Progenitor cell of endocrine pancreas (in vitro differentiated cells): Measurements from ENCODE around the gene HIRA. TPM values are rescaled to one million over a fixed set of nuclear protein-coding genes. Genes with fewer than 3 reads are reported as not detected.

Source experiments
- DNase-seq: peaks from one replicate; pipeline ENCODE4 v3.0.0; 2021; ENCODE audit warnings: low spot score; ENCODE audit not compliant: unreplicated experiment
- H3K27ac Mint-ChIP-seq: 2 replicates; pipeline ENCODE4 v1.8.0; 2021; ENCODE audit warnings: mild to moderate bottlenecking, moderate library complexity, mixed read lengths
- H3K27me3 Mint-ChIP-seq: 2 replicates; pipeline ENCODE4 v1.8.0; 2021; ENCODE audit warnings: mixed read lengths
- H3K36me3 Mint-ChIP-seq: 2 replicates; pipeline ENCODE4 v1.8.0; 2022; ENCODE audit warnings: mixed read lengths; ENCODE audit not compliant: insufficient read depth
- H3K4me1 Mint-ChIP-seq: 2 replicates; pipeline ENCODE4 v1.8.0; 2021; ENCODE audit warnings: low read depth, mixed read lengths
- H3K4me3 Mint-ChIP-seq: 2 replicates; pipeline ENCODE4 v1.8.0; 2021; ENCODE audit warnings: low read depth, mild to moderate bottlenecking, moderate library complexity, mixed read lengths
- H3K9me3 Mint-ChIP-seq: 2 replicates; pipeline ENCODE4 v1.8.0; 2021; ENCODE audit warnings: low read depth, mixed read lengths
- total RNA-seq: library from RNA; stranded (reverse); gene quantifications from 2 replicates; pipeline ENCODE4 v1.2.1, GENCODE V29; 2021
- TF ChIP-seq, protein P1 (sequence below): fragments of 200-600 bp; sonication (generic); IDR thresholded peaks from one replicate; pipeline ENCODE4 v1.5.0; 2021; ENCODE audit warnings: antibody characterized with exemption, mild to moderate bottlenecking; ENCODE audit not compliant: unreplicated experiment

Gene HIRA
- total RNA-seq, 1 donor from 2014 or later: 45.3 TPM

- Mint-ChIP-seq H3K9me3 (no peaks in the 10 kb centered on the region), H3K36me3 (peaks cover 17% of the 10 kb centered on the region), H3K27me3 (no peaks in the 10 kb centered on the region), H3K27ac (no peak overlapping the region), H3K4me3 (no peak overlapping the region), H3K4me1 (peaks cover 2% of the 10 kb centered on the region)
- no peak for DNase-seq
- TF ChIP-seq, protein P1, sequence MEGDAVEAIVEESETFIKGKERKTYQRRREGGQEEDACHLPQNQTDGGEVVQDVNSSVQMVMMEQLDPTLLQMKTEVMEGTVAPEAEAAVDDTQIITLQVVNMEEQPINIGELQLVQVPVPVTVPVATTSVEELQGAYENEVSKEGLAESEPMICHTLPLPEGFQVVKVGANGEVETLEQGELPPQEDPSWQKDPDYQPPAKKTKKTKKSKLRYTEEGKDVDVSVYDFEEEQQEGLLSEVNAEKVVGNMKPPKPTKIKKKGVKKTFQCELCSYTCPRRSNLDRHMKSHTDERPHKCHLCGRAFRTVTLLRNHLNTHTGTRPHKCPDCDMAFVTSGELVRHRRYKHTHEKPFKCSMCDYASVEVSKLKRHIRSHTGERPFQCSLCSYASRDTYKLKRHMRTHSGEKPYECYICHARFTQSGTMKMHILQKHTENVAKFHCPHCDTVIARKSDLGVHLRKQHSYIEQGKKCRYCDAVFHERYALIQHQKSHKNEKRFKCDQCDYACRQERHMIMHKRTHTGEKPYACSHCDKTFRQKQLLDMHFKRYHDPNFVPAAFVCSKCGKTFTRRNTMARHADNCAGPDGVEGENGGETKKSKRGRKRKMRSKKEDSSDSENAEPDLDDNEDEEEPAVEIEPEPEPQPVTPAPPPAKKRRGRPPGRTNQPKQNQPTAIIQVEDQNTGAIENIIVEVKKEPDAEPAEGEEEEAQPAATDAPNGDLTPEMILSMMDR: no peak
Observed at GRCh38 chr22:19357270-19358105, 74.0 kb downstream of the HIRA start.

DNA sequence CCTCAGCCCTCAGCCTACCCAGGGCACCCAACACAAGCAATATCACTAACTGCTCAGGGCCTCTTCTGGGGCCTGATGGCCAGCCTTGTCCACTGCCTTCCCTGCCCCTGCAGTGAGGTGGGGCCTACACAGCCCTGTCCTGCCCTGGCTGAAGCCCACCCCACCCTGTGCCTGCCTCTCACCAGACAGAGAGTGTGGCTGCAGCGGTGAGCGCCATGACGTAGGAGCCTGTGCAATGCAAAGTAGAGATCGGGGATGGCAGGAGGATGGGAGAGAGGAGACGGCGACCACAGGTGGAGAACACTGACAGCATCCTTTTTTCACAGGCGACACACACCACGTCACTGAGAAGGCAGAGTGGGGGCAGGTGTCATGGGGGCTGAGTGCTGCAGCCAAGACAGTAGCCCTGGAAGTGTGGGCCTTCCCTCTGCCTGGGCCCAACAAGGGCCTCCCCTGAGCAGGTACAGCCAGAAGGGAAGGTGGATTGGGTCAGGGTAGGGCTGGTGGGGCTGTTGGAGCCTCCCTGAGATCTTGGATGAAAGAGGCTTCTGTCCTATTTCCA, 74.7 kb downstream of the HIRA start:
- no peak for DNase-seq
- TF ChIP-seq, protein P1: no peak
- H3K27me3 Mint-ChIP-seq: no peaks in the 10 kb centered on the region
- no peak overlapping the region for H3K4me3 Mint-ChIP-seq
- no peaks in the 10 kb centered on the region for H3K4me1 Mint-ChIP-seq
- H3K27ac Mint-ChIP-seq: peak overlapping the region; percentile 18
- H3K9me3 Mint-ChIP-seq: no peaks in the 10 kb centered on the region
- peaks cover 19% of the 10 kb centered on the region for H3K36me3 Mint-ChIP-seq

GRCh38 chr22:19355413-19356157, 75.9 kb downstream of the HIRA start:
- Mint-ChIP-seq H3K36me3 (peaks cover 22% of the 10 kb centered on the region), H3K4me1 (no peaks in the 10 kb centered on the region), H3K27ac (peak overlapping the region; percentile 85), H3K9me3 (no peaks in the 10 kb centered on the region), H3K4me3 (no peak overlapping the region), H3K27me3 (no peaks in the 10 kb centered on the region)
- no peak for DNase-seq
- TF ChIP-seq, protein P1: no peak

DNA sequence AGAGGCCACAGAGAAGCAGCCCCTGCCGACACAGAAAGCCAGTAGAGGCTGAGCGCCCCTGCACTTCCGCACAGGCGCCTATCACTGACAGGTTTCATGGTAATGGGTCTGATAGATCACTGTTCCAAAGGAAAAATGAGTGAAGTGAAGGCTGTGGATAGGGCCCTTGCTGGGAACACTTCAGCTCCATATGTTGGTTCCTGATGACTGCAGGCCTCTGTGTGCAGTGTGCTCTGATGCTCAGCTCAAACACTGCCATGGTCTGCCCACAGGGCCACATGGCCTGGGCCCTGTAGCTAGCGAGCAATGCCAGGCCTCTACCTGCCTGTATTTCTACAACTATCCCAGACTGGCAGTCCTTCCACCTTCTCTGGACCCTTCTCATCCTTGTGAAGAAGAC, 77.3 kb downstream of the HIRA start:
- no peak for DNase-seq
- peaks cover 32% of the 10 kb centered on the region for H3K36me3 Mint-ChIP-seq
- H3K4me3 Mint-ChIP-seq: no peak overlapping the region

More for the DNA sequence above, 77.3 kb downstream of the HIRA start:
- Mint-ChIP-seq H3K27me3 (no peaks in the 10 kb centered on the region), H3K4me1 (no peaks in the 10 kb centered on the region), H3K27ac (no peak overlapping the region), H3K9me3 (no peaks in the 10 kb centered on the region)
- TF ChIP-seq, protein P1: no peak
